SU-DHL-6 (cell line): ENCODE results near the gene RBP3.

Source experiments
- EZH2phosphoT487 ChIP-seq: fragments of 200-600 bp; sonication (generic), shearing (Covaris generic); conservative IDR thresholded peaks from 2 replicates; pipeline ENCODE4 v1.6.1; 2018; ENCODE audit warnings: mild to moderate bottlenecking, antibody characterized with exemption, low read length, moderate library complexity, mixed read lengths
- TF ChIP-seq, protein P1 (sequence below): fragments of 200-600 bp; sonication (generic); IDR thresholded peaks from one replicate; pipeline ENCODE4 v1.5.1; 2017; ENCODE audit warnings: antibody characterized with exemption, mild to moderate bottlenecking, low read length, moderate library complexity; ENCODE audit not compliant: insufficient read depth, poor library complexity, severe bottlenecking

- TF ChIP-seq, protein P1, sequence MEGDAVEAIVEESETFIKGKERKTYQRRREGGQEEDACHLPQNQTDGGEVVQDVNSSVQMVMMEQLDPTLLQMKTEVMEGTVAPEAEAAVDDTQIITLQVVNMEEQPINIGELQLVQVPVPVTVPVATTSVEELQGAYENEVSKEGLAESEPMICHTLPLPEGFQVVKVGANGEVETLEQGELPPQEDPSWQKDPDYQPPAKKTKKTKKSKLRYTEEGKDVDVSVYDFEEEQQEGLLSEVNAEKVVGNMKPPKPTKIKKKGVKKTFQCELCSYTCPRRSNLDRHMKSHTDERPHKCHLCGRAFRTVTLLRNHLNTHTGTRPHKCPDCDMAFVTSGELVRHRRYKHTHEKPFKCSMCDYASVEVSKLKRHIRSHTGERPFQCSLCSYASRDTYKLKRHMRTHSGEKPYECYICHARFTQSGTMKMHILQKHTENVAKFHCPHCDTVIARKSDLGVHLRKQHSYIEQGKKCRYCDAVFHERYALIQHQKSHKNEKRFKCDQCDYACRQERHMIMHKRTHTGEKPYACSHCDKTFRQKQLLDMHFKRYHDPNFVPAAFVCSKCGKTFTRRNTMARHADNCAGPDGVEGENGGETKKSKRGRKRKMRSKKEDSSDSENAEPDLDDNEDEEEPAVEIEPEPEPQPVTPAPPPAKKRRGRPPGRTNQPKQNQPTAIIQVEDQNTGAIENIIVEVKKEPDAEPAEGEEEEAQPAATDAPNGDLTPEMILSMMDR = no peak
- TF ChIP-seq EZH2phosphoT487 = no peak
These were observed at the start of gene RBP3 for GRCh38 chr10:47348138-47348651.
